HG03460 (cell line): ENCODE data around the gene SPSB3.
A peak's percentile ranks its signal among the peaks of the same experiment; 100 is the strongest.

Experiments
- ATAC-seq: cut with Tn5 transposase; IDR thresholded peaks from one replicate; pipeline ENCODE4 v1.9.1; 2021; ENCODE audit not compliant: unreplicated experiment

Gene SPSB3

DNA sequence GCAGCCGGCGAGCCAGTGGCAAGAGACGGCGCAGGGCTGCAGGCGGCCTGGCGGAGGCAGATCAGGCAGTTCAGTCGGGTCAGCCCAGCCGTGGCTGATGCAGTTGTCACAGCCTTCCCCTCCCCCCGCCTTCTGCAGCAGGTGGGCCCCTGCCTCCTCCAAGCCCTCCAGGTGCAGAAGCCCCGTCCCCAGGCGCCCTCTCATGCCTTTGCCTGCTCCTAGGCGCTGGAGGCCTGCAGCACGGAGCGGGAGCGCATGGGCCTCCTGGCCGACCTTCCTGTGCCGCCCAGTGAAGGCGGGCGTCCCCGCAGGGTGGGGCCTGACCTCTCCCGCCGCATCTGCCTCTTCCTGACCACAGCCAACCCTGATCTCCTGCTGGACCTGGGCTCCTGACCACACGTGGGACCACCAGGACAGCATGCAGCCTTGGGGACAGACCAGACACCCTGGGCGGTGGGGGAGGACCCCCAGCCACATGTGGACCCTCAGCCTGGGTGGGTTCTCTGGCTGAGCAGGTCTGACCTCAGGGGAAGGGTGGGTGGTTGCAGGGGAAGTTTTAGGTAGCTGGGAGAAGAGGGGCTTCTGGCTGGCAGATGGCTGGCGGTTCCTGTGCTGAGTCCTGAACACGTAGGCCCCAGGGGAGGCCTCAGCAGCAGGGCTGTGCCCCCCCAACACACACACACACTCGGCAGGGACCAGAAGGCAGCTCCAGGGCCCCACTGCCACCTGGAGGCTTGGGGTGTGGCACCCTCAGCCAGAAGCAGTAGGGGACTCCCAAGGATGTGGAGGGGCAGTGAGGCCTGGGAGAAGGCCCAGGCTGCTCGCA, 6.3 kb downstream of the SPSB3 start:
- ATAC-seq: no peak

DNA sequence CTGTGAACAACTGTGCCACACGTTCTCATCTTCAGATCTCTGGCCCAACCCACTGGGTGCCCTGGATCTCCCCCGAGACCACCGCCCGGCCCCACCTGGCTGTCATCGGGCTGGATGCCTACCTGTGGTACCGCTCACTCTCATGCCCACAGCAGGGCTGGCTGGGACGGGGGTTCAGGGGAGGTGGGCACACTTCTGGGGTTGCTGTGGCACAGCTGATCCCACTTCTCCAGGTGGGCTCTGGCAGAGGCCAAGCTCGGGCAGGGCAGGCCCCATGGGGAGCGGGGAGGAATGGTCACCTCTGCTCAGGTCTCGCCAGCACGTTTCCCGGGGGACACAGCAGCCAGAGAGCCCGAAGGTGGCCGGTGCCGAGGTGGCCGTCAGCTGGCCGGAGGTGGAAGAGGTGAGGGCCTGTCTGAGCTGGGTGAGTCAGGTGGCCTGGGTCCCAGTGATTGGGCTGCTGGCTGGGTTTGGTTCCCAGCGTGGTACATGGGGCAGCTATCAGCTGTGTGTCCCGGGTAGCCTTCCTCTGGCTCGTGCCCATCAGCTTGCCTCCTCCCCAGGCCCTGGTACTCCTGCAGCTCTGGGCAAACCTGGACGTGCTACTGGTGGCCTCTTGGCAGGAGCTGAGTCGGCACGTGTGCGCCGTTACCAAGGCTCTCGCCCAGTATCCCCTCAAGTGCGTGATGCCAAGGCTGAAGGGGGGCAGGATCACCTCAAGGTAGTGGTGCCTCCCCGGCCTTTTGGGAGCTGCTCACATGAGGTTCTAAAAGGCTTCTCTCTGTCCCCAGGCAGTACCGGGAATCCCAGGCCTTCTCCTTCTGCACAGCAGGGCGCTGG, 7.1 kb downstream of the SPSB3 start:
- no peak for ATAC-seq

DNA sequence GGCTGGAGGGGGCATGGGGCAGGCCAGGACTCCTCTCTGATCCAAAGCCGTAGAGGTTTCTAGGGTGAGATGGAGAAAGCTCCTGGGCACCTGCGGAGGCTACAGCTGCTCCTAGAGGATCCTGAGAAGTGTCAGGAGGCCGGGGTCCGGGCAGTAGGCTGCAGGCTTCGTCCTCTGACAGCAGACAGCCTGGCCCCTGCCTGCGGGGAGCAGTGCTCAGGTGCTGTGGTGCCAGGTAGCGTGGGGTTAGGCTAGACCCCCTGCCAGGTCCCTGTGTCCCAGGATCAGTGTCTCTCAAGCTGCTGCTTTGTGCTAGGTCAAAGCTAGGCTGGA, 8.0 kb downstream of the SPSB3 start:
- no peak for ATAC-seq

DNA sequence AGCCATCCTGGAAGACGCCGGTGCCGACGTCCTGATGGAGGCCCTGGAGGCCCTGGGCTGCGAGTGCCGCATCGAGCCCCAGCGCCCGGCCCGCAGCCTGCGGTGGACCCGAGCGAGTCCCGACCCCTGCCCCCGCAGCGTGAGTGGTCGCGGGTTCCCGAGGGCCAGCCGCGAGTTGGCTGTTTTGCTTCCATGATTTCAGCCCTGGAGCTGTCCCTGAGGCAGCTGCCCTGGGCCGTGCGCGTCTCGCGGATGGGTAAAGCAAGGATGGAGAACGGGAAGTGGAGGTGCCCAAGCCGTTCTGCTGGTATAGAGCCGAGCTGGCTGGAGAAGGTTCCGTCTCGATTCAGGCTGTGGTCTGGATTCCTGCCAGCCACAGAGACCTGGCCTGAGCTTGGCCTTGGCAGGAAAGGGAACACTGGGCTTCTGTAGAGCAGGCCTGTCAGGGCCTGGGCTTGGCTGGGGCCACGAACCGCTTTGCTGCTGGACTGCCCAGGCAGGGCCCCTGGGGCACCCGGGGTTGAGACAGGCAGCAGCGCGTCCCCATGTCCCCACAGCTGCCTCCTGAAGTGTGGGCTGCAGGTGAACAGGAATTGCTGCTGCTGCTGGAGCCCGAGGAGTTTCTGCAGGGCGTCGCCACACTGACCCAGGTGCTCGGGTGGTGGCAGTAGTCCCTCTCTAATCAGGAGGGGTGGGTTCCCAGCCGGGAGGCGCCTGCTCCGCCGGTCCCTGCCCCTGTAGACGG, 8.5 kb downstream of the SPSB3 start:
- peak; percentile 9 for ATAC-seq

DNA sequence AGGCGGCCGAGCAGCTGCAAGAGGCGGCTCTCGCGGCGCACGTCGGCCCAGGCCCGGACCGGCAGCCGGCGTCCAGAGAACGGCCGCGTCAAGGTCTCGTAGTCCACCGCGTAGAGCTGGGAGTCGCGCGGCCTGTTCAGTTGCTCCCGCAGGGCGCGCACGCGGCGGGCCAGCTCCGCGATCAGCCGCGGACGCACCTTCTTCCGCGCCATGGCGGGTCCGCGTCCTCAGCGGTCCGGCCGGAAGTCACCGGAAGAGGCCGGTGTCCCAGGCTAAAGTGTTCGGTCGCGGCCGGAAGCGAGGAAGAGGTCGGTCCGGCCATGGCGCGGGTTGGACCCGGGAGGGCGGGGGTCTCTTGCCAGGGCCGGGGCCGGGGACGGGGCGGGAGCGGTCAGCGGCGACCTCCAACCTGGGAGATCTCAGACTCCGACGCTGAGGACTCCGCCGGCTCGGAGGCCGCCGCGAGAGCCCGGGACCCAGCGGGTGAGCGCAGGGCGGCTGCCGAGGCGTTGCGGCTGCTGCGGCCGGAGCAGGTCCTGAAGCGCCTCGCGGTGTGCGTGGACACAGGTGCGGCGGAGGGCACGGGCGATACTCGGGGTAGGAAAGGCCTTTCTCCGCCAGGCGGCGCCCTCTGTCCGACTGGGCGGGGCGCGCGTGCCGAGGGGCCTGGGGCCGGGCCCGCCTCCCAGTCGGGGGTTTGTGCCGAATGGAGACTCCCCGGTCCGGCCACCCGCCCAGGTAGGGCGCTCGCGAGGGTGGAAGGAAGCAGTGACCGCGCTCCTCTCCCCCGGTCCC, 9.3 kb downstream of the SPSB3 start, which contains the start of gene MRPS34:
Gene MRPS34, minus strand, starts transcription at position 227 of the 795 bp plus-strand sequence. Its CDS starts 15 bp downstream, at position 212.
- peak; percentile 43 for ATAC-seq

DNA sequence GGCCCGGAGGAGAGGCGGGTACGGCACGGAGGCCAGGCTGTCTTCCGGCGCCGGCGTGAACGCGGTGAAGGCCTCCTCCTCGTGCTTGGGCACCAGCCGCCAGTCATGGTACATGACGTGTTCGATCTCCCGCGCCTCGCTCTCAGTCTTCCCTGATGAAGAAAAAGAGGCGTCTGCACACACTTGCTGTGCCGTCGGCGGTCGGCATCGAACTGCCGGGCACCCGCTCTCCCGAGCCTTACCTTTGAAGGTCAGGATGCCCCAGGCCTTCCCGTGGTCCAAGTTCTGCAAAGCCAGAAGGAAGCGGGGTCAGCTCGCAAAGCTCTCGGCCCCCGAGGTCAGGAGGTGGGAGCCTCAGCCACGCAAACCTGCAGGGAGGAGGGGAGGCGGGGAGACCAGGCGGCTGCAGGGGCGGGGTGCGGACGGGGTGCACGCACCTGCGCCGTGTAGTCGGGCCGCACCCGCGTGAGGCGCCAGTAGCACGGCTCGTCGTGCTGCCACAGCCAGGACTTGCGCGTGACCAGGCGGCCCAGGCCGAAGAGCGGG, 9.9 kb downstream of the SPSB3 start, which contains the start of gene EME2:
Gene EME2, plus strand, starts transcription at position 449 of the 546 bp plus-strand sequence. CDS start 418 bp downstream, outside the sequence.
- ATAC-seq: no peak

GRCh38 chr16:1771864-1772361, 10.5 kb downstream of the SPSB3 start:
- no peak for ATAC-seq

- no peak for ATAC-seq
Observed at GRCh38 chr16:1771188-1771863, 11.0 kb downstream of the SPSB3 start, which contains the start of gene NME3. Gene NME3 (minus strand): TSS chr16:1771543. CDS start chr16:1771534, 9 bp downstream.

GRCh38 chr16:1770328-1771187, 11.8 kb downstream of the SPSB3 start:
- no peak for ATAC-seq

GRCh38 chr16:1769402-1770300, 12.7 kb downstream of the SPSB3 start:
- no peak for ATAC-seq

DNA sequence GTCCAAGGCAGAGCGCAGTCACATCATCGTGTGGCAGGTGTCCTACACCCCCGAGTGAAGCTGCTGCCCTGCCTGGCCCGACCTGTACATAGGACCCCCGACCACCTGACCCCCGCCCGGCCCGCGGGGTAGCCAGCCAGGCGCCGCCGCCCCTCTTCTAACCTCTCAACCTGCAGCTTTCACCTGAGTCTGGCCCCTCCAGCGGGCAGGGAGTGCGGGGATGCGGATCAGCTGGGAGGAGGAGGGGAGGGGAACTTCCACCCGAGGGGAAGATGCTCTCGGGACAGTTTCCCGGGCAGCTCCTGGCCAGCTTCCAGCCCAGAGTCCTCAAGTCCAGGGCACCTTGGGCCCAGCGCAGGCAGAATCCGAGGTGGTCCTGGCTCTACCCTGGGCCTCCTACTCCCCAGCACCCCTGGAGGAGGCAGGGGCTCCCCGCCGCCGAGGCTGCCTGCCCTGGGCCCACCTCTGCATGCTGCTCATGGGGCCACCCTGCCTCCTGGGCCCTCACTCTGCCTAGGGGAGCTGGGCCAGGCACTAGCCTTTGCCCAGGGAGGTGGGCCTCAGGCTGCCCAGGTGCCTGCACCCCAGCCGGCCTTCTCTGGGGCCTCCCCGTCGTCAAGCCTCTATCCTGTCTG, 13.5 kb downstream of the SPSB3 start:
- ATAC-seq: no peak

- no peak for ATAC-seq
Observed at GRCh38 chr16:1768061-1768766, 14.2 kb downstream of the SPSB3 start.

DNA sequence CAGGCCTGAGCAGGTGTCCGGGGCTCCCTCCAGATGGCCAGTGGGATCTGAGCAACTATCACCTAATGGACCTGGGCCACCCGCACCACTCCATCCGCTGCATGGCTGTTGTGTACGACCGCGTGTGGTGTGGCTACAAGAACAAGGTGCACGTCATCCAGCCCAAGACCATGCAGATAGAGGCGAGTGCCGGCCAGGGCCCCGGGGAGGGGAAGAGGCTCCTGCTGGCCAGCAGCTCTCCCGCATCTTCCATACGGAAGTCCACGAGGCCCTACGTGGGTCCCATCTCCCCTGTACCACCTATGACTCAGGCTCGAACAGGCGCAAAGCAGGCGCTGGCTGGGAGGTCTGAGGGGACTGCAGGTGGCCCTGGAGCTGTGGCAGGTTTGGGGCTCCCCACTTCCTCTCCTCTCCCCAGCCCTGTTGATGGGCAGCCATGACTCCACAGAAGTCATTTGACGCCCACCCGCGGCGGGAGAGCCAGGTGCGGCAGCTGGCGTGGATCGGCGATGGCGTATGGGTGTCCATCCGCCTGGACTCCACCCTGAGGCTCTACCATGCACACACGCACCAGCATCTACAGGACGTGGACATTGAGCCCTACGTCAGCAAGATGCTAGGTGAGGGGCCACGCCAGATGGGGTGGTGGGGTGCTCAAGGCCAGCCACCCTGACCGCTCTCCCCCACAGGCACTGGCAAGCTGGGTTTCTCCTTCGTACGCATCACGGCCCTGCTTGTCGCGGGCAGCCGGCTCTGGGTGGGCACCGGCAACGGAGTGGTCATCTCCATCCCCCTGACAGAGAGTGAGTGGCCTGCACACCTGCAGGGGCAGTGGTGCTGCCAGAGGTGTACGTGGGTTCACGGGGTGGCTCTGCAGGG, 15.0 kb downstream of the SPSB3 start:
- no peak for ATAC-seq

DNA sequence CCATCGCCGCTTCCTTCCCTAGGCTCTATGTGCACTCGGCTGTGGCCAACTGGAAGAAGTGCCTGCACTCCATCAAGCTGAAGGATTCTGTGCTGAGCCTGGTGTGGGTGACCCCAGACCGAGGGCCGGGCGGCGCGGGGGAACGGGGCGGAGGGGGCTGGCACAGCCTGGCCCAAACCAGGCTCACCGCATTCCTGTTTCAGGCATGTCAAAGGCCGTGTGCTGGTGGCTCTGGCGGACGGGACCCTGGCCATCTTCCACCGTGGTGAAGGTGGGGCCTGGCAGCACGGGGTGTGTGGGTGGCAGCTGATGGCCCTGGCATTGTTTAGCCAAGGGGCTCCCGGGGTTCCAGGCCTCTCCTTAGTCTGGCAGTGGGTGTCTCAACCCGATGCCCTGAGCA, 15.7 kb downstream of the SPSB3 start:
- no peak for ATAC-seq

DNA sequence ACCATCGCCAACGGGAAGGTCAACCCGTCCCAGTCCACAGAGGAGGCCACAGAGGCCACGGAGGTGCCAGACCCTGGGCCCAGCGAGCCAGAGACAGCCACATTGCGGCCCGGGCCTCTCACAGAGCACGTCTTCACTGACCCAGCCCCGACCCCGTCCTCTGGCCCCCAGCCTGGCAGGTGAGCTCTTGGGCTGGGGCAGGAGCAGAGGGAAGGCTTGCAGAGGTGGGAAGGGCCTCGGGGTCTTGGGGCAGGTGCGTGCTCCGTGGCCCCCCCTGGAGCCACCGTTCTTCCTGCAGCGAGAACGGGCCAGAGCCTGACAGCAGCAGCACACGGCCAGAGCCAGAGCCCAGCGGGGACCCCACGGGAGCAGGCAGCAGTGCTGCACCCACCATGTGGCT, 16.1 kb downstream of the SPSB3 start:
- ATAC-seq: no peak
